ENCODE measurements around the gene CEACAM8.

CEACAM8 gene

GRCh38 chr19:42584466-42584865 lies 10.3 kb downstream of the CEACAM8 start:
- no peak for TF ChIP-seq CTCF (IDR thresholded peaks at IDR 0.05)

DNA sequence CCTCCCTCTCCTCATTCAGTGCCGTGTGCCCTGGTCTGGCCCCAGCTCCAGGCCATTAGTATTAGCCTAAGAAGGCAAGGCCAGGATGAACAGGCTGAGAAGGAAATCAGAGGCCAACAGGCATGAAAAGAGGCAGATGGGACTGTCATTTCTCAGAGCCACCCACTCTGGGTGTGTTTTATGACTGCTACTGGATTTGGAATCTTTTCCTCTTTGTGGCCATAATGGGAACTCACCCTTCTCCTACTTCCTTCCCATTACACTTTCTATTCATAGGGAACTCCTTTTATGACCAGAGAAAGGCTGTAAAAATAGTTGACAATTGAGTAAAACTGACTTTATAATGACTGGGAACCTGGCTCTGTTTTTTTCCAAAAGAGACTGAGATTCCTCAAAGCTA lies 17.7 kb downstream of the CEACAM8 start:
- TF ChIP-seq CTCF (IDR thresholded peaks at IDR 0.05), result no peak

DNA sequence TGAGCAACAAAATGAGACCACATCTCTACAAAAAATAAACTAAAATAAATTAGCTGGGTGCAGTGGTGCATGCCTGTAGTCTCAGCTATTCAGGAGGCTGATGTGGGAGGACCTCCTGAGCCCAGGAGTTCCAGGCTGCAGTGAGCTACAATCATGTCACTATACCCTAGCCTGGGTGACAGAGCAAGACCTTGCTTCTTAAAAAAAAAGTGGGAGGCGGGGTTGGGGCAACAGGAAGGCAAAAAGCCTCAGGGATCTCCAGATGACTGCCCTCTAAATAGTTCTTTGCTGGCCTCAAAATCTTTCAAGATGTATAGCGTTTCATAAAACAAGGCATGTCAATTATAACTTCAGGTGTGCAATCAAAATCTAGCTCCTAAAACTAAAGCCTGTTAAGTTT lies 18.5 kb downstream of the CEACAM8 start:
- TF ChIP-seq CTCF (IDR thresholded peaks at IDR 0.05), result no peak

DNA sequence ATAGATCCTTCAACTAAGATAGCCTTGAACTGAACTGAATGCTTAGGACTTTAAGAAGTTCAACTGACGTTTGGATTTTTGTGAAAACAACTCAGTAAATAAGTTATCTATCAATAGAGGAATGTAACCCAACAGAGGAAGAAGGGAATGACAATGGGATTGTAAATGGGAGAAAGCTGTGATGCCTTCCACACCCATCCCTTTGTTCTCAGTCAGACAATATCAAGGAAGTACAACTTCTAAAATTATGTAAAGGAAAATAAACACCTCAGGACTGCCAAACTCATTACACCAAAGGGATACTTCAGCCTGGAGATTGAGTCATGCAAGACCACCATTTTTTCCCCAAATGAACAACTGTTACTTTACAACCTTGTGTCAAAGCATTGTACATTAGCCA lies 21.1 kb downstream of the CEACAM8 start:
- no peak for TF ChIP-seq CTCF (IDR thresholded peaks at IDR 0.05)

DNA sequence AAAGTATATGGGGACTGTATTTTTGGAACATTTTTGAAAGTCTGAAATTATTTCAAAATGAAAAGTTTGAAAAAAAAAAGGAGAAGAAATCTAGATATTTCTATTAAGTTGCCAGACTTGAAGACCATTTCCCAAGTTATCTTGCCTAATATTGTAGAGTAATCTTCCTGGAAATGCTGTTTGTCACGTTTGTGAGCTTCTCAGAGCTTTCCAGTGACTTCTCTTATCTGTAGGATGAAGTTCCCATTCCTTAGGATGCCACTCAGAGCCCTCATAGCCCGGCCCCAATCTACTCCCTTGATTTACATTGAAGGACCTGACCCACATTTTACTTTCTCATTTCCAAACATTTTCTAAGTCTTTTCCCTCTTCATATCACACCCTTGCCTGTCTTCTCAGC lies 23.6 kb downstream of the CEACAM8 start:
- no peak for TF ChIP-seq CTCF (IDR thresholded peaks at IDR 0.05)

- no peak for TF ChIP-seq CTCF (IDR thresholded peaks at IDR 0.05)
Measured at GRCh38 chr19:42569193-42569592, 25.5 kb downstream of the CEACAM8 start.

DNA sequence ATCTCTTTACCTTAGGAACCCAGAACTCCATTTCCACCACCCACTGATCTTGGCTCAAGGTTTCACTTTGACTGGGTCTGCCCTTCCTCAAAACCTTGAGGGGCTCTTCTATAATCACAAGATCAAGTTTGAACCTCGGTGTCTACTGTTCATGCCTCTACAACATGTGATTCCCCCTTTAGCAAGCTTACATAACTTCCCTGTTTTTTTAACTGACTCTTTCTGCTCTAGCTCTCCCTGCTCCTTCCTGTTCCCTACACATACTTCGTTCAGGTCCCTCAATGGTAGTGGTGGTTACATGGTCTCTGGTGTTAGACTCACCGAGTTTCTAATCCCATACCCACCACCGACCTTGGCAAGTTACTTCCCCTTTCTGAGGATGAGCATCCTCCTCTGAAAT lies 26.7 kb downstream of the CEACAM8 start:
- TF ChIP-seq CTCF (IDR thresholded peaks at IDR 0.05), result no peak

GRCh38 chr19:42567567-42567966 lies 27.2 kb downstream of the CEACAM8 start:
- no peak for TF ChIP-seq CTCF (IDR thresholded peaks at IDR 0.05)

Measured in LNCAP (cell line).